Hippocampal formation (tissue), 2 donors: ENCODE results near the gene UEVLD.

Experiments used
- DNase-seq, 2 donors: peaks; one replicate each; lab custom pipeline; 2025; lab: John Stamatoyannopoulos, UW

The UEVLD gene

GRCh38 chr11:18498039-18498438 lies 90.5 kb downstream of the UEVLD start:
- DNase-seq = no peak

GRCh38 chr11:18495703-18496102 lies 92.8 kb downstream of the UEVLD start:
- no peak for DNase-seq

- DNase-seq = no peak
Measured at GRCh38 chr11:18495271-18495670, 93.3 kb downstream of the UEVLD start.

- DNase-seq = no peak
Measured at GRCh38 chr11:18493310-18493709, 95.2 kb downstream of the UEVLD start.

DNA sequence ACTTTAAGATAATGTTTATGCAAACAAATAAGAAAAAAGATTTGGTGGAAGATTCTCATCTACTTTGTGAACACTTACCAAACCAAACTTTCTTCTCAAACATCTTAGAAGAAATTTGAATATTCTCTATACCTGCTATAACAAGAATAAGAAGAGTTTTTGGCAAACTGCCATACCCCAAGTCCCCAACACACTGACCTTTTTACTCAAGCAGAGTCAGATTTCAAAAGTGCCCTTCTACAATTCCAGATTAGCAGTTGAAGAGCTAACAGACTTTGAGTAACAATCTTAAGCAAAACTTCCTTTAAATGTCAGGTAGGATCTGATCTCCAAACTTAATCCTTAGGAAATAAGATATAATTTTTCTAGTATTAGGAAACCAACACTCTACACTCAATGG lies 95.6 kb downstream of the UEVLD start:
- DNase-seq = no peak

GRCh38 chr11:18491924-18492323 lies 96.6 kb downstream of the UEVLD start:
- no peak for DNase-seq

DNA sequence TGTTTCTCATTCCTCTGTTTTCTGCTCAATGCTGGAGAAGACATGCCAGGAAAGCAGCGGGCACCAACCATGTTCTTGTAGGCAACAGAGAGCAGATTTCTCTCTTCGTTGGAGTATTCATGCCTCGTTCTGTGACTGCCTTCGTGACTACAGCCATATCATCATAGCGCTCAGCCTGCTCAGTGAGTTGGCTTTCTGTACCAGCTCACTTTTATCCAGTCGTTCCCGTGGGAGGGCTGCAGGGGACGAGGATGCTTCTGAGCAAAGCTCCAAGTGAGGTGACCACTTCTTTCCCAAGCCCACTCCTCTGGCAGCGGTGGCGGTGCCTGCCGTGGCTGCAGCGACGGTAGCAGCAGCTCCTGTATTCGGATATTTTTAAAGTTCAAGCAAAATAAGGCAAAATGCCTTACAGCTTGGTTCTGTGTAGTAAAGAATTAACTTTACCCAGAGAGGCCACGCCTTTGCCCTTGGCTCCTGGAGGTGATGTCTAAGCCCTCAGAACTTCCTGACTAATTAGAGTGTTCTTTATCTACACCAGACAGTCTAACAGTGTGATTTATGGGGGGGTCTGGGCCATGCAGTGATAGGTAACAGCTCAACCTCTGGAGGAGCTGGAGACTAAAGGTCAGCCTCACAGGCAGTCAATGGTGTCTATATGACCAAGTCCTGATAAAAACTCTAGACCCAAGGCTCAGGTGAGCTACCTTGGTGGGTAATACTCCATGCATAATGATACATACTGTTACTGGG lies 97.6 kb downstream of the UEVLD start:
- peak in 1 of 2 donors; percentile 7 for DNase-seq

GRCh38 chr11:18490319-18490718 lies 98.2 kb downstream of the UEVLD start:
- DNase-seq = peak in 1 of 2 donors; percentile 16

GRCh38 chr11:18485913-18486528 lies 102.5 kb downstream of the UEVLD start:
- no peak for DNase-seq
